Calu3 (cell line): ENCODE results near the gene LY6G6F. TPM values are rescaled to one million over a fixed set of nuclear protein-coding genes. Genes with fewer than 3 reads are reported as not detected.

ENCODE experiments used
- BruUV-seq: library from RNA; stranded (reverse); fragments of 400-500 nt; replicated peaks from 2 replicates; lab custom pipeline; 2021; lab: Mats Ljungman, UMichigan
- CTCF ChIA-PET: fragments of 300-600 bp; sonication (Branson Sonifier 250); formaldehyde crosslinking; loops from one replicate; lab custom pipeline; 2022; ENCODE audit warnings: antibody characterized with exemption; lab: Charles Lee
- DNase-seq: peaks from one replicate; pipeline ENCODE4 v3.0.0; 2022
- H3K27ac Mint-ChIP-seq: one replicate; pipeline ENCODE4 v1.8.0; 2022; ENCODE audit warnings: mixed read lengths; ENCODE audit not compliant: unreplicated experiment
- H3K27me3 Mint-ChIP-seq: one replicate; pipeline ENCODE4 v1.8.0; 2022; ENCODE audit warnings: mixed read lengths; ENCODE audit not compliant: unreplicated experiment
- H3K36me3 Mint-ChIP-seq: one replicate; pipeline ENCODE4 v1.8.0; 2022; ENCODE audit warnings: mild to moderate bottlenecking, moderate library complexity, mixed read lengths; ENCODE audit not compliant: insufficient read depth, unreplicated experiment
- H3K4me1 Mint-ChIP-seq: one replicate; pipeline ENCODE4 v1.8.0; 2022; ENCODE audit warnings: mild to moderate bottlenecking, low read depth, mixed read lengths; ENCODE audit not compliant: unreplicated experiment
- H3K4me3 Mint-ChIP-seq: one replicate; pipeline ENCODE4 v1.8.0; 2022; ENCODE audit warnings: mild to moderate bottlenecking, low read depth, moderate library complexity, mixed read lengths; ENCODE audit not compliant: unreplicated experiment
- H3K9me3 Mint-ChIP-seq: one replicate; pipeline ENCODE4 v1.8.0; 2022; ENCODE audit warnings: low read depth, mixed read lengths; ENCODE audit not compliant: unreplicated experiment
- CTCF ChIP-seq: fragments of 200-600 bp; IDR thresholded peaks from one replicate; pipeline ENCODE4 v1.8.0; 2022; ENCODE audit warnings: antibody characterized with exemption; ENCODE audit not compliant: unreplicated experiment
- intact Hi-C: fragments of 100-400 bp; cut with micrococcal nuclease; formaldehyde crosslinking; loops from one replicate; pipeline ENCODE4 v1.10.0; 2022; ENCODE audit not compliant: unreplicated experiment
- total RNA-seq: library from RNA; stranded (reverse); gene quantifications from 2 replicates; pipeline ENCODE4 v1.2.3, GENCODE V29; 2022

Gene LY6G6F
- total RNA-seq, 1 experiment from 2014 or later = not detected

DNA sequence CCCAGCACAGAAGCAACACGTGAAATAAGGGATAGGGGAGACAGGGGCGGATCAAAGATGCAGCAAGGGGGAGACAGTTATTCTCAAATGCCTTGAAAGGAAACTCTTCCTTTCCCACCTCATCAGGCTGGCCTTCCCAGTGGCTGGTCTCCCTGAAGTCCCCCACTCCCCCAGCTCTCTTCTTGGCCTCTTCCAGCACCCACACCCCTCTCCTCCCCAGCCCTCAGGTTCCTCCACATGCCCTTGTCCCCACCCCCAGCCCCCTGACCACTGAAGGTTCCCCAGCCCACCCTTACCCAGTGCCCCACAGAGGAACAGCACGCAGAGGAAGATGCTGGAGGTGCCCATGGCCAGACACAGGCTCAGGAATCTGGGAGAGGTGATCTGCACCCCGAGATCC, 6.8 kb downstream of the LY6G6F start:
- no peak for DNase-seq
- H3K4me1 Mint-ChIP-seq = peaks cover 37% of the 10 kb centered on the region
- peaks cover 8% of the 10 kb centered on the region for H3K36me3 Mint-ChIP-seq
- CTCF ChIA-PET = interaction anchor here (0.7 to 1.9 kb wide), 3 partner anchors 14 to 25 kb away, joined by 3 to 20 read pairs (median 4); partner anchors contain the start of gene MSH5
- intact Hi-C loops = no loop called here
- H3K27ac Mint-ChIP-seq = no peak overlapping the region
- BruUV-seq = no TSS peak
- no peak for TF ChIP-seq CTCF
- no peak overlapping the region for H3K4me3 Mint-ChIP-seq
- peaks cover 26% of the 10 kb centered on the region for H3K27me3 Mint-ChIP-seq
- H3K9me3 Mint-ChIP-seq = no peaks in the 10 kb centered on the region

DNA sequence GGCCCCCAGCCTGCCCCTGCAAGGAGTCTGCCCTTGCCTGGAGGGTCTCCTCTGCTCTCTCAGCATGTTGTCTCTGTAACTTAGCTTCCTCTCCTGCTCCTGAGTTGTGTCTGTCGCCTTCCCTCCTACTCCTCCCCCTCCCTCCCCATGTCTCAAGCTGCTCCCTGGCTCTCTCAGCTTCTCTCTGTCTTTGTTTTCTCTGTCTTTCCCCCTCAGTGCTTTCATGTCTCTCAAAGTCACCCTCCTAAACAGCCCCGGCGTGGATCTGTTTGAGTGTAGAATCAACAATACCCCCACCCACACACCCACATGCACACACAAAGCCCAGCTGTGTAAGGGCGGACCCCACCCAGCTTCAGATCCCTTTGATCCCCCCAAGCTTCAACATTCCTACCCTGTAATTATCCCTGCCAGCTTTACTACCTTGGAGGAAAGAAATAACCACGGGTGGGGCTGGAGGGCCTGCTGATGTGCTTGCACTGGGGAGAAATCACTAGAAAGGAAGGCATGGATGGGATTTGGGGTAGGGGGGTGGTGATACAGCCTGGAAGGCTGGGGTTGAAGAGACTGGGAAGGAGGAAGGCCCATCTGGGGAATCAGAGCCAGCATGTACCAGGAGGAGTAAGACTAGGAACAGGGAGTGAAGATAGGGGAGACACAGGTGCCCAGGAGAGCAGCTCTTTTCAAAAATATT, 7.5 kb downstream of the LY6G6F start:
- Mint-ChIP-seq H3K9me3 (no peaks in the 10 kb centered on the region), H3K4me3 (no peak overlapping the region), H3K4me1 (peaks cover 43% of the 10 kb centered on the region), H3K27me3 (peaks cover 26% of the 10 kb centered on the region), H3K27ac (no peak overlapping the region), H3K36me3 (peaks cover 10% of the 10 kb centered on the region)
- no peak for TF ChIP-seq CTCF
- intact Hi-C loops = no loop called here
- CTCF ChIA-PET = interaction anchor here (0.7 to 1.9 kb wide), 4 partner anchors 11 to 21 kb away, joined by 3 to 9 read pairs (median 4); partner anchors contain the start of genes ABHD16A and DDAH2
- DNase-seq = no peak
- BruUV-seq = no TSS peak

GRCh38 chr6:31715022-31715958, 8.6 kb downstream of the LY6G6F start, which contains the start of gene LY6G6D:
TSS of gene LY6G6D (plus strand) at chr6:31715348. CDS start at chr6:31715356, 8 bp downstream.
- BruUV-seq = no TSS peak
- peaks cover 53% of the 10 kb centered on the region for H3K4me1 Mint-ChIP-seq

More at GRCh38 chr6:31715022-31715958, 8.6 kb downstream of the LY6G6F start, which contains the start of gene LY6G6D:
- no peak for DNase-seq
- H3K4me3 Mint-ChIP-seq = no peak within 1 kb of the TSS
- H3K9me3 Mint-ChIP-seq = no peaks in the 10 kb centered on the region
- H3K27me3 Mint-ChIP-seq = peaks cover 28% of the 10 kb centered on the region
- intact Hi-C loops = no loop called here
- H3K27ac Mint-ChIP-seq = no peak within 1 kb of the TSS
- H3K36me3 Mint-ChIP-seq = peaks cover 10% of the 10 kb centered on the region
- TF ChIP-seq CTCF = no peak
- CTCF ChIA-PET = interaction anchor here (0.7 to 1.9 kb wide), 4 partner anchors 15 to 107 kb away, joined by 4 to 9 read pairs (median 6); partner anchors contain the start of gene DDAH2
